ENCODE results near the gene DAPK2.

DNA sequence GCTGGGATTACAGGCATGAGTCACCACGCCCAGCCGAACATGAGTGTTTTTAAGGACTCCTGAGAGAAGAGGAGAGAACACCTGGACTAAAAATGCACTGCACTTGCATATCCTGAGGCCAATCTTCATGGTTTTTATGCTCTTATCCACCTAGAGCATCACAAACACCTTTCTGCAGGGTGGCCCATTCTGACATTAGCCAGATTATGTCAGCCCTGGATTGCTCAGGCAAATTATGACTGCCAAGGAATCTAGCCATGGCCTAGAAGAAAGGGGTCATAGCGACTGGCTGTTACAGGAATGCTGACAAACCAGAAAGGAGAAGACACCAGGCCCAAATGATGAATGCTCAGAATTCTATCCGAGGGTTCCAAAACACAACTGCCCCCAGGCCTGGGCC lies 171.7 kb downstream of the DAPK2 start:
- no peak for TF ChIP-seq ELF1 (IDR thresholded peaks at IDR 0.05)
- TF ChIP-seq FOXJ3 (CRISPR knock-in tag; IDR thresholded peaks at IDR 0.05): no peak
- no peak for TF ChIP-seq POLR2AphosphoS5 (IDR thresholded peaks at IDR 0.05; ENCODE audit: low read depth, low read length)
- TF ChIP-seq, protein P1, sequence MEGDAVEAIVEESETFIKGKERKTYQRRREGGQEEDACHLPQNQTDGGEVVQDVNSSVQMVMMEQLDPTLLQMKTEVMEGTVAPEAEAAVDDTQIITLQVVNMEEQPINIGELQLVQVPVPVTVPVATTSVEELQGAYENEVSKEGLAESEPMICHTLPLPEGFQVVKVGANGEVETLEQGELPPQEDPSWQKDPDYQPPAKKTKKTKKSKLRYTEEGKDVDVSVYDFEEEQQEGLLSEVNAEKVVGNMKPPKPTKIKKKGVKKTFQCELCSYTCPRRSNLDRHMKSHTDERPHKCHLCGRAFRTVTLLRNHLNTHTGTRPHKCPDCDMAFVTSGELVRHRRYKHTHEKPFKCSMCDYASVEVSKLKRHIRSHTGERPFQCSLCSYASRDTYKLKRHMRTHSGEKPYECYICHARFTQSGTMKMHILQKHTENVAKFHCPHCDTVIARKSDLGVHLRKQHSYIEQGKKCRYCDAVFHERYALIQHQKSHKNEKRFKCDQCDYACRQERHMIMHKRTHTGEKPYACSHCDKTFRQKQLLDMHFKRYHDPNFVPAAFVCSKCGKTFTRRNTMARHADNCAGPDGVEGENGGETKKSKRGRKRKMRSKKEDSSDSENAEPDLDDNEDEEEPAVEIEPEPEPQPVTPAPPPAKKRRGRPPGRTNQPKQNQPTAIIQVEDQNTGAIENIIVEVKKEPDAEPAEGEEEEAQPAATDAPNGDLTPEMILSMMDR (IDR thresholded peaks at IDR 0.05): no peak
- TF ChIP-seq EZH2phosphoT487 (IDR thresholded peaks at IDR 0.05; ENCODE audit: borderline replicate concordance, low read depth): no peak
- no peak for TF ChIP-seq EP300 (IDR thresholded peaks at IDR 0.05; ENCODE audit: borderline replicate concordance in 1 of 2, low read depth in 1 of 2, low read length in 1 of 2)
- no peak for TF ChIP-seq SIN3A (IDR thresholded peaks at IDR 0.05; ENCODE audit: borderline replicate concordance, low read depth, low read length)
- no peak for TF ChIP-seq FOXM1 (IDR thresholded peaks at IDR 0.05; ENCODE audit: low read depth)
- TF ChIP-seq, protein P2, sequence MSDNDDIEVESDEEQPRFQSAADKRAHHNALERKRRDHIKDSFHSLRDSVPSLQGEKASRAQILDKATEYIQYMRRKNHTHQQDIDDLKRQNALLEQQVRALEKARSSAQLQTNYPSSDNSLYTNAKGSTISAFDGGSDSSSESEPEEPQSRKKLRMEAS (IDR thresholded peaks at IDR 0.05; ENCODE audit: low read depth): no peak
- TF ChIP-seq, protein P3, sequence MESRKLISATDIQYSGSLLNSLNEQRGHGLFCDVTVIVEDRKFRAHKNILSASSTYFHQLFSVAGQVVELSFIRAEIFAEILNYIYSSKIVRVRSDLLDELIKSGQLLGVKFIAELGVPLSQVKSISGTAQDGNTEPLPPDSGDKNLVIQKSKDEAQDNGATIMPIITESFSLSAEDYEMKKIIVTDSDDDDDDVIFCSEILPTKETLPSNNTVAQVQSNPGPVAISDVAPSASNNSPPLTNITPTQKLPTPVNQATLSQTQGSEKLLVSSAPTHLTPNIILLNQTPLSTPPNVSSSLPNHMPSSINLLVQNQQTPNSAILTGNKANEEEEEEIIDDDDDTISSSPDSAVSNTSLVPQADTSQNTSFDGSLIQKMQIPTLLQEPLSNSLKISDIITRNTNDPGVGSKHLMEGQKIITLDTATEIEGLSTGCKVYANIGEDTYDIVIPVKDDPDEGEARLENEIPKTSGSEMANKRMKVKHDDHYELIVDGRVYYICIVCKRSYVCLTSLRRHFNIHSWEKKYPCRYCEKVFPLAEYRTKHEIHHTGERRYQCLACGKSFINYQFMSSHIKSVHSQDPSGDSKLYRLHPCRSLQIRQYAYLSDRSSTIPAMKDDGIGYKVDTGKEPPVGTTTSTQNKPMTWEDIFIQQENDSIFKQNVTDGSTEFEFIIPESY (IDR thresholded peaks at IDR 0.05; ENCODE audit: borderline replicate concordance, low read depth): no peak

All from SK-N-SH (cell line).